ENCODE data around the gene FOSL1. TPM values are rescaled to one million over a fixed set of nuclear protein-coding genes. Genes with fewer than 3 reads are reported as not detected.
A peak's percentile ranks its signal among the peaks of the same experiment; 100 is the strongest.

Gene FOSL1
- total RNA-seq, 6 donors from 2014 or later = 1.8 to 16.9 (median 8.2) TPM

DNA sequence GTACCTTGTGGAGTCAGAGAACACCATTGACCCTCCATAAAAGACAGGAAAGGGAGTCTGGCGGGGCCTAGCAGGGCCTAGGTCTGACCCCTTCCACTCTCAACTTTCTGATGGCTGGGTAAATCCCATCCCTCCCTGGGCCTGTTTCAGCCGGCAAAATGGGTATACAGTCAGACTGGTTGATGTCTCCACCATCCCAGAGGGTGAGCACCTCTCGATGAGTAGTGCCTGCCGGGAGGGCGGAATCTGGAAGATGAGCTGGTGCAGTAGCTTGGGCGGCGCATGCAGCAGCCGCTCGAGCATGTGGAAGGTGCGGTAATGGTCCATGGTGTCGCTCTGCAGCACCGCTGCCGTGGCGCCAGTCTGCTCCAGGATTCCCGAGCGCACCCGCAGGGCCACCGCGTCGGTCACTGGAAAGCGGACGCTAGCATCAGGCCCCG is 12.4 kb downstream of the FOSL1 start:
- H3K4me1 ChIP-seq = peaks cover 40 to 59% (median 51%) of the 10 kb centered on the region in 4 donors
- TF ChIP-seq POLR2AphosphoS5 (IDR thresholded peaks at IDR 0.05) (no peak), POLR2A (IDR thresholded peaks at IDR 0.05) (no peak), EP300 (IDR thresholded peaks at IDR 0.05) (no peak), CTCF (IDR thresholded peaks at IDR 0.05) (no peak)
- peak overlapping the region; percentile 94 to 98 (median 94) for H3K27ac ChIP-seq
- no peaks in the 10 kb centered on the region for H3K27me3 ChIP-seq
- DNase-seq = no peak
- peak overlapping the region; percentile 60 to 87 (median 78) for H3K4me3 ChIP-seq
- no peaks in the 10 kb centered on the region for H3K9me3 ChIP-seq
- peaks cover 3 to 40% (median 25%) of the 10 kb centered on the region in 4 donors for H3K36me3 ChIP-seq
- 2 to 83% methylated on average over 1 to 21 of the region's 23 CpGs for WGBS, 2 donors
- ATAC-seq (ENCODE audit: low FRiP score in 2 of 2) = no peak

- no peak for ATAC-seq (ENCODE audit: low FRiP score in 2 of 2)
- no peak for TF ChIP-seq POLR2AphosphoS5 (IDR thresholded peaks at IDR 0.05)
- no peak for TF ChIP-seq POLR2A (IDR thresholded peaks at IDR 0.05)
- no peak for TF ChIP-seq CTCF (IDR thresholded peaks at IDR 0.05)
- TF ChIP-seq EP300 (IDR thresholded peaks at IDR 0.05) = no peak
These were observed 13.1 kb downstream of the FOSL1 start for GRCh38 chr11:65886826-65887722.

GRCh38 chr11:65885808-65886536 is 14.2 kb downstream of the FOSL1 start:
- Histone ChIP-seq H3K36me3 (peaks cover 6 to 48% (median 30%) of the 10 kb centered on the region in 4 donors), H3K27ac (no peak overlapping the region), H3K4me3 (no peak overlapping the region), H3K4me1 (peaks cover 24 to 42% (median 37%) of the 10 kb centered on the region in 4 donors), H3K9me3 (no peaks in the 10 kb centered on the region), H3K27me3 (no peaks in the 10 kb centered on the region)
- ATAC-seq (ENCODE audit: low FRiP score in 2 of 2) = no peak
- DNase-seq = no peak
- 84 to 93% methylated on average over 12 of the region's 12 CpGs for WGBS, 2 donors
- TF ChIP-seq POLR2A (IDR thresholded peaks at IDR 0.05) (no peak), EP300 (IDR thresholded peaks at IDR 0.05) (no peak), CTCF (IDR thresholded peaks at IDR 0.05) (no peak), POLR2AphosphoS5 (IDR thresholded peaks at IDR 0.05) (no peak)

More at GRCh38 chr11:65886826-65887722, 13.1 kb downstream of the FOSL1 start:
- H3K27me3 ChIP-seq = no peaks in the 10 kb centered on the region
- H3K27ac ChIP-seq = peak overlapping the region; percentile 94 to 98 (median 94)
- WGBS, 2 donors = 82 to 86% methylated on average over 14 of the region's 14 CpGs
- peak overlapping the region in 3 of 4 donors; percentile 60 to 86 (median 71) for H3K4me3 ChIP-seq
- peaks cover 6 to 47% (median 30%) of the 10 kb centered on the region in 4 donors for H3K36me3 ChIP-seq
- peaks cover 34 to 53% (median 44%) of the 10 kb centered on the region in 4 donors for H3K4me1 ChIP-seq
- no peaks in the 10 kb centered on the region for H3K9me3 ChIP-seq
- DNase-seq = no peak

DNA sequence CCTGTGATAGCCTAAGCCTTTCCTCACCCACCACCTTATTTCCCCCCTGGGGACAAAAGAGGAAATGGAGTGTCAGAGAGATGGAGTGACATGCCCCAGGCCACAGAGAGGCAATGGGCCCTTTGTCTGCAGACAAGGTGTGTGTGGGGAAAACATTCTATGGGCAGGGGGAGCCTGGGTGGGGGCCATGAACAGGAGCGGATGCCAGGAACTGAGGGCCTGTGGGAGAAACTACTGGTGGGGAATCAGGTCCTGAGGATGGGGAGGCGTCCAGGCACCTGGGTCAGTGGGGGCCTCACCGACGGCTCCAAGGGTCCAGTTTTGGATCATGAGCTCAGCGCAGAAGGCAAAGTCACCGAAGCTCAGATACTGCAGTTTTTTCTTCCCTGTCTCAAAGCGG is 15.0 kb downstream of the FOSL1 start:
- DNase-seq (no peak), ATAC-seq (ENCODE audit: low FRiP score in 2 of 2) (no peak)
- TF ChIP-seq POLR2AphosphoS5 (IDR thresholded peaks at IDR 0.05) (no peak), EP300 (IDR thresholded peaks at IDR 0.05) (no peak), CTCF (IDR thresholded peaks at IDR 0.05) (no peak), POLR2A (IDR thresholded peaks at IDR 0.05) (no peak)
- H3K9me3 ChIP-seq = no peaks in the 10 kb centered on the region
- WGBS, 2 donors = 88 to 97% methylated on average over 7 of the region's 7 CpGs
- H3K27ac ChIP-seq = peak overlapping the region in 2 of 4 donors; percentile 31 to 56
- H3K4me3 ChIP-seq = no peak overlapping the region
- H3K36me3 ChIP-seq = peaks cover 6 to 48% (median 30%) of the 10 kb centered on the region in 4 donors
- peaks cover 24 to 40% (median 34%) of the 10 kb centered on the region in 4 donors for H3K4me1 ChIP-seq
- H3K27me3 ChIP-seq = no peaks in the 10 kb centered on the region

All from upper lobe of left lung (tissue), 6 donors.